RWPE2 (cell line): ENCODE measurements around the gene RHBDF2.

Experiments
- ATAC-seq: fragments of 200-7000 bp; cut with Tn5 transposase; 3 replicates; pipeline ENCODE4 v1.9.1; 2021; ENCODE audit warnings: low read depth
- DNase-seq: peaks from one replicate; pipeline ENCODE4 v3.0.0-alpha.2; 2020; ENCODE audit warnings: low spot score
- H3K27ac ChIP-seq: fragments of 450-650 bp; 2 replicates; pipeline ENCODE4 v1.5.1; 2017; ENCODE audit warnings: mild to moderate bottlenecking; ENCODE audit not compliant: poor library complexity, severe bottlenecking
- H3K27me3 ChIP-seq: fragments of 250-450 bp; sonication (Bioruptor Pico); 2 replicates; pipeline ENCODE4 v1.5.1; 2021; ENCODE audit warnings: mild to moderate bottlenecking, moderate library complexity; ENCODE audit not compliant: insufficient read depth, poor library complexity, severe bottlenecking
- H3K36me3 ChIP-seq: fragments of 250-450 bp; sonication (Bioruptor Pico); 2 replicates; pipeline ENCODE4 v1.5.1; 2020; ENCODE audit warnings: low read depth, mild to moderate bottlenecking, moderate library complexity
- H3K4me1 ChIP-seq: fragments of 250-450 bp; sonication (Bioruptor Pico); 2 replicates; pipeline ENCODE4 v1.5.1; 2021; ENCODE audit warnings: mild to moderate bottlenecking, moderate library complexity; ENCODE audit not compliant: insufficient read depth, poor library complexity, severe bottlenecking
- H3K4me3 ChIP-seq: fragments of 250-450 bp; sonication (Bioruptor Pico); 2 replicates; pipeline ENCODE4 v1.5.1; 2021; ENCODE audit warnings: mild to moderate bottlenecking, moderate library complexity; ENCODE audit not compliant: severe bottlenecking
- H3K9me3 ChIP-seq: fragments of 250-450 bp; sonication (Bioruptor Pico); 2 replicates; pipeline ENCODE4 v1.5.1; 2021; ENCODE audit warnings: mild to moderate bottlenecking, moderate library complexity; ENCODE audit not compliant: severe bottlenecking
- CTCF ChIP-seq: fragments of 450-650 bp; IDR thresholded peaks from one replicate; pipeline ENCODE4 v1.5.1; 2017; ENCODE audit warnings: mild to moderate bottlenecking, moderate library complexity; ENCODE audit not compliant: poor library complexity, severe bottlenecking

RHBDF2 gene

GRCh38 chr17:76473541-76473985, 27.7 kb downstream of the RHBDF2 start:
- ATAC-seq (no peak), DNase-seq (no peak)
- H3K36me3 ChIP-seq: peaks cover 21% of the 10 kb centered on the region; the same call in 1 of the 2 replicates
- no peak overlapping the region for H3K27ac ChIP-seq
- H3K4me1 ChIP-seq: no peaks in the 10 kb centered on the region
- TF ChIP-seq CTCF: no peak
- no peaks in the 10 kb centered on the region for H3K27me3 ChIP-seq
- no peak overlapping the region for H3K4me3 ChIP-seq
- no peaks in the 10 kb centered on the region for H3K9me3 ChIP-seq

GRCh38 chr17:76472726-76473125, 28.5 kb downstream of the RHBDF2 start:
- no peaks in the 10 kb centered on the region for H3K4me1 ChIP-seq
- DNase-seq (no peak), ATAC-seq (no peak)
- H3K4me3 ChIP-seq: no peak overlapping the region
- no peaks in the 10 kb centered on the region for H3K27me3 ChIP-seq
- H3K9me3 ChIP-seq: no peaks in the 10 kb centered on the region
- H3K36me3 ChIP-seq: peaks cover 21% of the 10 kb centered on the region; the same call in 1 of the 2 replicates
- no peak overlapping the region for H3K27ac ChIP-seq
- no peak for TF ChIP-seq CTCF

GRCh38 chr17:76472258-76472645, 29.0 kb downstream of the RHBDF2 start:
- Histone ChIP-seq H3K4me3 (no peak overlapping the region), H3K27ac (no peak overlapping the region), H3K36me3 (peaks cover 21% of the 10 kb centered on the region; the same call in 1 of the 2 replicates), H3K9me3 (no peaks in the 10 kb centered on the region), H3K4me1 (no peaks in the 10 kb centered on the region), H3K27me3 (no peaks in the 10 kb centered on the region)
- ATAC-seq: no peak
- no peak for TF ChIP-seq CTCF
- no peak for DNase-seq

DNA sequence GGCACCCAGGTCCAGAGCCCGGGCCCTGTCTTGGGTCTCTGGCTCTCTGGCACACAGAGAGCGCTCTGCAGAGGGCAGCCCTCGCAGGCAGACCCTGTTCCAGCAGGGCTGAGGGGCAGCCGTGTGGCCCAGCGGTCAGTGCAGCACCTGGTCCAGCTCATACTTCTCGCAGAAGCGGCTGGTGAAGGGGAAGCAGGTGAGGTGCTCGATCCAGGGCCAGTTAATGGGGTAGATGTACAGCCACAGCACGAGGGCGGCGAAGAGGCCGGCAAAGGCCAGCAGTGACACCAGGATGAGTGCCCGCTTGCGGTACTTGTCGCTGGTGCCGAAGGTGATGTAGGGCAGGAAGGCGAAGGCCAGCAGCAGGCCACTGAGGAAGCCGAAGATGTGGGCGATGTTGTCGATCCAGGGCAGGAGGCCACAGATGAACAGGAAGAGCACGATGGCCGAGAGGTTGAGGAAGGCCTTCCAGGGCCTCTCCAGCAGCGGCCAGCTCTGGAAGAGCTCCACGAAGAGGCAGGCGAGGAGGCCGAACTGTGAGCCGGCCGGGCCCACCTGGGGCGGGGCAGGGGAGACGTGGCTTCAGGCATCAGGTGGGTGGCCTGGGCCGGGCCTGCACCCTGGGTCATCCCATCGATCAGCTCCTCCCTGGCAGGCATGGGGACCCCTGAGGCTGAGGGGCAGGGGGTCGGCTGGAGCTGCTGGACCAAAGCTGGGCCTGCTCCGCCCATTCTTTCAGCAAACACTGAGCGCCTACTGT, 29.5 kb downstream of the RHBDF2 start:
- peaks cover 21% of the 10 kb centered on the region; the same call in 1 of the 2 replicates for H3K36me3 ChIP-seq
- no peak for ATAC-seq
- no peak for DNase-seq

More for the DNA sequence above, 29.5 kb downstream of the RHBDF2 start:
- no peak for TF ChIP-seq CTCF
- H3K27ac ChIP-seq: no peak overlapping the region
- H3K27me3 ChIP-seq: no peaks in the 10 kb centered on the region
- H3K9me3 ChIP-seq: no peaks in the 10 kb centered on the region
- no peaks in the 10 kb centered on the region for H3K4me1 ChIP-seq
- no peak overlapping the region for H3K4me3 ChIP-seq
